Left ventricle myocardium superior (tissue), 1 donor: Measurements from ENCODE around the gene CCDC34. TPM values are rescaled to one million over a fixed set of nuclear protein-coding genes. Genes with fewer than 3 reads are reported as not detected.

Experiments
- ATAC-seq: fragments of 200-7000 bp; cut with Tn5 transposase; one replicate; pipeline ENCODE4 v1.9.1; 2020; ENCODE audit warnings: mild to moderate bottlenecking, moderate library complexity
- DNase-seq: peaks from one replicate; pipeline ENCODE4 v3.0.0-alpha.2; 2020
- intact Hi-C: fragments of 100-400 bp; cut with micrococcal nuclease; formaldehyde crosslinking; loops from one replicate; pipeline ENCODE4 v1.11.0; 2022
- total RNA-seq: library from RNA; stranded (reverse); fragmentation: NEBNext Ultra II Directional; extraction: Animal tissue kit (Norgen Biotek cat#: 25700); gene quantifications from one replicate; pipeline ENCODE4 v1.2.1, GENCODE V29; 2021
- donor health status: DM: no; HTN: yes; CAD: no; lungs with severe emphysema.

Gene CCDC34
- total RNA-seq, 1 donor from 2014 or later = 9.8 TPM

DNA sequence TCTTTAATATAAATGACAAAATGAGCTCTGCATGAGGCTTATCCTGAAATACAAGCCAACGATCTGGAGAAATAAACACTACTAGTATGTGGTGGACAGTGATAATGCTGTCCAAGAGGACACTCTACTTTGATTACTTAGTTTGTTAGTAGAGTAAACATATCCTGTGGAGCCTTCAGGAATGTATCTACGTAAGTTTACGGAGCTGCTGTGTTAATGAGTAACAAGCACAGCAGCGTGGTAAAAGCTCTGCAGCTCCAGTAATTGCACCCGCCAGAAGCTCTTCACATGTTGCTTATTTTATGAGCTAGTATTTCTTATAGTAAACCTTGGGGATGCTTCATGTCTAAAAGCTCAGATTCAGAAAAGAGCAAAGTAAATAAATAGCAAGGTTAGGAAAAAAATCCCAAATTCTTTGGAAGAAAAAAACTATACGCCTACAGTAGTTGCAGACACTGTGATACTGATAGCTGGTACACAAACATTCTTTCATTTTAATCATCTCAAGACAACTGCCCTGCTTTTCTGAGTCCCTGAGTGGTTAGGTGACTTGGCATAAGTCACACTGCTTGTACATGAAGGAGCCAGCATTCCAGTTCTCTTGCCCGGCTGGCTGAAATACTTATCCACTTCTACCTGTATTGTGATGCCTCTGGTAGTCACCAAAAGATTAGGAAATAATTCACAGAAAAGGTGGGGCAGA lies 32.7 kb upstream of the CCDC34 start:
- intact Hi-C loops = no loop called here
- DNase-seq = no peak
- peak; percentile 39 for ATAC-seq

DNA sequence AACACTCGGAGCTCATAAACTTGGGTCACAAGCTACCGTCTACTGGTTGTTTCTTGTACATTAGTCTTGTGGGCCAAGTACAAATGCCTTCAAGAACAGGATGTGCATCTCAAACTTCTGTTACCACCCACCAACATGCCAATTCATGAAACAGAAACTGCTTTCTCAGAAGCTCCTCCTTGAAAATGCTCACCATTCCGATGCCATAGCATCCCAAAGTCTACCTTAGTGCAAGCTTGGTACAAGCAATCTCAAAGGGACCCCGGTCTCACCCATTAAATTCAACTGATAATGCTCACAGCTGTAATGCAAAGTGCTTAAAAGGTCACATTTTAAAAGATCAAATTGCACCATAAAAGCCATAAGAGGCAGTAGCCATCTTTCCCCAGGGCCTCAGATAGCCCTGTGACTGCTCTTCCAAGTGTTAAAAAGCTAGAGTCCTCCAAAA lies 31.8 kb upstream of the CCDC34 start:
- intact Hi-C loops = no loop called here
- ATAC-seq = no peak
- no peak for DNase-seq

DNA sequence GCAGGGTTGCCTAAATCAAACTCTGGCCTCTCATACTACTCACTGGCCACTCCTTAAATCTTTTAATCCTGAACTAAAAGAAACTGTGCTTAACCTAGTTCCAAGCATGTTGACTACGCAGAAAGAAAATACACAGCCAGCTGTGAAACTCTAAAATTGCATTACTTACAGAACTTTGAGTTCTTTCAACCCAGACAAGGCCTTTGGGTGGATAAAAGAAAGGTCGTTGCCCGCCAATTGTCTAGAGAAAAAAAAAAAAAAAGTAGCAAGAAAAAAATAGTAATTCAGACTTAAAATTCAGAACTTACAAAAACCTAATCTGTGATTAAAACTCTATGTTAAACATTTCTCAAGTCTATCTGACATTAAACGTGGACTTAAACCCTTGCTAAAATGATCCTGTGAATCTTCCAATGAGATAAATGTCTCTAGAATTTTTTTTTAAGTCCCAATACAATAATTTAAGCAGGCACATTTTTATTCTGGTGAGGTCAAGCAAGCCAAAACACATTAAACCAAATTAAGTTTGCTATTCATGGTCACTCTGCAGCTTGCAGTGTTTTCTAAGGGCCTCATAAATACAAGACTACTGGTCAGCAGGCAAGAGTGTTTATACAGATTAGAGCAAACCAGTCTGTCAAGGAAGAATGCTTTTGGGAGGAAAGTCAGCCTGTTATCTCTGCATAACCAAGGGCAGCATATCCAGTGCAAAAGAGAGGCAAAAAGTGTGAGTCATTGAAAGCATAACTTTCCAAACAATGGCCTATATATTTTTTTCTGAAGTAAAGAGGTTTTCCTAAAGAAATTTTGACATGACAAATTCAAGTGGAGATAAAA lies 29.5 kb upstream of the CCDC34 start:
- no peak for DNase-seq
- intact Hi-C loops = no loop called here
- ATAC-seq = peak; percentile 74

DNA sequence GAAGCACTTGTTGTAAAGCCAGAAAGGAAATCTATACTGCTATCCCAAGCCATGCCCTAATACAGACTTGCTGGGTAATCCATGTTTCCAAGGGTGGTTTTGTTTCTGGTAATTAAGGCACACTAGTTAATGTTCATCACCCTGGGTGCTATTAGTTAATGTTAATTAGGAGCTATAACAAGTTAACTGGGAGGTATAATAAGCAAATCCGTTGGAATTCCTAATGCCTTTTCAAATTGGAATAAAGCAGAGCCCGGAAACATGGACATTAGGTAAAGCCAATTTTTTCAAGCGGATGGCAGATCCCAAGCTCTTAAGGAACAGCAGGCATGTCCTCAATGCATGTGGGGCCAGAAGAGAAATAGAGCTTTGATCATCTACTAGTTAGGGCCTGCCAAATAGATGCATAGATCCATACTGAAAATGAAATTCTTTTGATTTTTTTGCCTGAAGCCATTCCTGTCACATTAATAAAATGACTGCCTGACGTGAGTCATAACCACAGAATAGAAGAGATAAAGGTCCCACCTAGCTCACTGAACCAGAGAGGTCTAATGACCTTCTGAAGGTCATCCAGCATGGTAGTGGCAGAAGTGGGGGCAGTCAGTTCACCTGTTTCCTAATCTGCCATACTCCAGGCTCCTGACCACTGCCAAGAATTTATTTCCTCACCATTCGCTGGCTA lies 28.5 kb upstream of the CCDC34 start:
- ATAC-seq = peak; percentile 26
- DNase-seq = no peak

DNA sequence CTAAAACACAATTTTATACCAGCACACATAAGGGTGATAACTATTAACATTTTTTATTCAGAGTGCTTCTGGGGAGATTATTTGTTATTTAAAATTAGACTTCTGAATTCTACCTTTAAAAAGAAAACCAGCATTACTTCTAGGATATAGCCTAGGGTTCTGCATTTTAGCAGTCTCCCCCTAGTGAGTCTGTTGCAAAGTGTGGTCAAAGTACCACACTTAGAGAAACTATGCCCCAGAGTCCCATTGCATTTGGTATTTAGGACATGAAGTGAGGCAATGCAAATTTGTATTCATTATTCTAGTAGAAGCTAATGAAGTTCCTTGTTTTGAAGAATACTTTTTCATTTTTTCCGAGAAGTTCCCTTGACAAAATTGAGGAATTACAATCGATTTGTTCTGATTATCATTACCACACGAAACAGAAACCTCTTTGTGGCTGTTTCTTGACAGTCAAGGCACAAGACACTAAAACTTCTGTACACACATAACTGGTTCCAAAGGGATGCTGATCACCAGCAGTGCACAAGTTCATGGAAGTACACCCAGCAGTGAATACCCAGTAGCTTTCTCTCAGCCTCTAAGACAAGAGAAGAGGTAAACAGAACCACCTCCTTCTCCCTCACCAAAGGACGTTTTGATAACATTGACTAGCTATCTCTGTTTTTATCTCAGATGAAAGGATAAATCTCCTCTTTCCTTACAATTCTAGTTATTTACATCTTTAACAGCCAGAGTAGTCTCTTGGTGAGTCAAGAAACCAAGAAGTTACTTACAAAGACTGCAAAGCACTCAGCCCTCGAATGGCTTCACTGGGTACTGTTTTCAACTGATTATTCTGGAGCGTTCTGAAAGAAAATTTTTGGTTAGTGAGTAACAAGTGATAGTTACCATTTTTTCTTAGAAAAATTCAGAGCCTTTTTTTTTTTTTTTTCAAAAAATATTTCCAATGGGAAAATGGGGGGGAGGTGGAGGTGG lies 27.6 kb upstream of the CCDC34 start:
- ATAC-seq = no peak
- intact Hi-C loops = no loop called here

More for the DNA sequence above, 28.5 kb upstream of the CCDC34 start:
- intact Hi-C loops = no loop called here

DNA sequence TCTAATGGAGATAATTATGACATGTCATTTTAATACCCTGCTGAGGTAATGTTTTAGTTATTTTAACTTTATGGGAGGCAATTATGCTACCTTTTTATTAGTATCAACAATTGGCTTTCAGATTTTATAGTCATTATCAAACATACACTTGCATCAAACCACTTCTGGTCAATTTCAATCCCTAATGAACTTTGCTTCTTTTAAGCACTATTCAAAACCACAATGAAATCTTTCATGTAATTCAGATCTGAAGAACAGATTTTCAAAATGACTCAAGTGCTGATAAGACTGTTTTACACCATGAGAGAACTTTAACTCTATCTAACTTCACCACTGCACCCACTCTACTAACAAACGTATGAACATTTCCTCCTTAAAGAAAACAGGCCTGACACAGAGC lies 25.9 kb upstream of the CCDC34 start:
- DNase-seq (no peak), ATAC-seq (no peak)
- intact Hi-C loops = no loop called here

More for the DNA sequence above, 27.6 kb upstream of the CCDC34 start:
- DNase-seq = no peak

DNA sequence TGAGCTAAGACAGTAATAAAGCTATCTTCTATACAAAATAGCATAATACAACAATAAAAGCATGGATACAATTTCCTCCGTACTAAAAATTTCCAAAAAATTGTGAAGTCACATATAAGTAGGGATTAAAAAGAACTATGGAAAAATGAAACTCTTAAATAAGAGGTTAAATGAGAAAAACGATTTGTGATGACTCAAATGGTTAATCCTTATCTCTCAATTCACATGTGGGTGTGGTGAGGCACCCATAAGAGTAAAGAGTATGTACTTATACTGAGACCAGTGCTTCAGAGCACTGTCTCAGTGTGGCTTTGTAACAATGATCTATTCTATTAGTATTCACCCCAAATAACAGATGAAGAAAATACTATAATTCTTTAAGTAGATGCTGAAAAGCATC lies 25.0 kb upstream of the CCDC34 start:
- DNase-seq (no peak), ATAC-seq (no peak)
- intact Hi-C loops = no loop called here

DNA sequence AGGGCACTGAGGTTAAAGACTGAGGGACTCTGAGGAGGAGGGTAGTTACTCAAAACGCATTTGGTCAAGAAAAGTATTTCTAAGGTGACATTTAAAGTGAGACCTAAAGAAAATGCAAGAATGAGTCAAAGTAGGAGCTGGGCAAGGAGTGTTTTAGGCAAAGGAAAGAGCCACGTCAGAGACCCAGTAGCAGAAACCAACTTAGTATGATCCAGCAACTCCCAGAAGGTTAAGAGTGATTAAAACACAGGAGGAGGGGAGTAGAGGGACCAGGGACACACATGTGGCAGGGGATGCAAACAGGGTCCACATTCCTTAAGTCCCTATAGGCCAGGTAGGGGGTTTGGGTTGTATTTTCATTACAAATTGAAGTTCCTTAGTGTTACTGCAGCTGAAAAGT lies 24.3 kb upstream of the CCDC34 start:
- no peak for DNase-seq

DNA sequence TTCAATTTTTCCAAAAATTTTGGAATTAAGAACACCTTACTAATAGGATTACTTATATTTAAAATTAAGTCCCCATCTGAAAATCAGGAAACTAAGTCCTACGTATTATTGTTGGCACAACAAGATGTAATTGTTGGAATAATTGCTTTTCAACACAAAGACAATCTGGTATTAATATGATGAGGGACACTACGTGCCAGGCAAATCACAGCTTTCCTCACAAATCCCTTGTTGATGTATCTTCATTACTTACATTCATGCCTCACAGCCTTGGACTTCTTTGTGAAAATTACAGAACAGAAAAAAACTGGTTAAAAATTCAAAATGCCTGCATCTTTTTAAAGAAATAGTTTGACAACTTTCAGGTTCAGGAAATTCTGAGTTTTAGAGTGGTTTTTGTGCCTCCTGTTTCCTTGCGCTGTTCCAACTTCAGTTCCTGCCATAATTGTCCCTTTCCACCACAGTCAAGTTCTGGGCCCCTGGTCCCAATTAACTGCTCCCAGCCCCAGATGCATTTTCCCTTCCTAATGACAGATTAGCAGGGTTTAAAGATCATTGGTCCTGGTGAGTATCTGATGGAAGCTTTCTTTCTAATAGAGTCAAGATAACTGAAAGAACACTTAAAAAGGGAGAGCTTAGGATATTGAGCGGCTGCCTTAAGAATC lies 23.3 kb upstream of the CCDC34 start:
- intact Hi-C loops = no loop called here
- no peak for DNase-seq

More for the DNA sequence above, 24.3 kb upstream of the CCDC34 start:
- intact Hi-C loops = no loop called here
- no peak for ATAC-seq

DNA sequence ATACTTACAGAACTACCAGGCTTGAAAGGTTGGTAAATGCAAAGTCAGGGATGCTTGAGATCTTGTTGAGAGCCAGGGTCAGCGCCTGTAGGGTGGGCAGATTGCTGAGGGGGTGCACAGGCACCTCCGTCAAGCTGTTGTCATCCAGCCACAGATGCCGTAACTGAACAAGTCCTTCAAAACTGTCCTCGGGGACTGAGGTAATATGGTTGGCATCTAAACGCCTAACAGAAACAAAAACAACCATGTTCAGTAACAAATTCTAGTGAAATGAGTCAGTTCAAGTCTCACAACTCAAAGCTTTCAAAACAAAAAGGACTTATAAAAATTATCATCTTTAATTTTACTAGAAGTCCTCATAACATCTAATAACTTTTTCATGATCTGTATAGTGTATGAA lies 22.2 kb upstream of the CCDC34 start:
- ATAC-seq = peak; percentile 63
- DNase-seq = no peak
- intact Hi-C loops = no loop called here

More for the DNA sequence above, 23.3 kb upstream of the CCDC34 start:
- ATAC-seq = no peak

DNA sequence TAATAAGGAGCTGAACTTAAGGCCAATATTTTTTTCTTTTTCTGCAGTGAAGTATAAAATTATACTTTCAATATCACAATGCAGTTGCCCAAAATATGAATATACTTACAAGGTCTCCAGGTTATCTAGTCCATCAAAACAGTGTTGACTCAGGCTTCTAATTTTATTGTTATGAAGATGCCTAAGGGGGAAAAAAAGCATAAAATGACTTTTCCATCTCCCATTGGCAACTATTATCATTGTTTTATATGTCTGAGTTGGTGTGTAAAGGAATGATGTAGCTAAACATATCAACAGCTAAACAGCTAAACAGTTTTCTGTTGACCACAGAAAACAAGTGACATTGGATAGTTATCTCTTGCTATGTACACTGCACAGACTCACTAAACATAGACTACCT lies 21.2 kb upstream of the CCDC34 start:
- intact Hi-C loops = no loop called here
- DNase-seq (no peak), ATAC-seq (no peak)

DNA sequence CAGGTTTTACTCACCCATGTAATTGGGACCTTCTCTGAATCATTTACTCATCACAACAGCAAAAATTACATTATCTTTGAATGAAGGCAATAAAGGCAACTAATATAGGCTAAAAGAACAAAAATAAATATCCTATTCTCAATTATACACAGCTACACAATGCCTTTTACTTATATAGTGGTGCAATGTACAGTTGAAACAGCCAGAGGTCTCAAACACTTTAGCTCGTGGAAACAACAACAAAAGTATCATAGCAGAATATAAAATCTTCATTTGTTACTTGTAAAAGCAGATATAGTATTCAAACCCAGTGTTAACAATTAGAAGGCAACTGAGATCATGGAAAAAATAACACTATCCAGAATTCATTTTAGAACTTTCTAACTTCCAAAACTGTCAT lies 20.6 kb upstream of the CCDC34 start:
- no peak for ATAC-seq
- intact Hi-C loops = no loop called here

DNA sequence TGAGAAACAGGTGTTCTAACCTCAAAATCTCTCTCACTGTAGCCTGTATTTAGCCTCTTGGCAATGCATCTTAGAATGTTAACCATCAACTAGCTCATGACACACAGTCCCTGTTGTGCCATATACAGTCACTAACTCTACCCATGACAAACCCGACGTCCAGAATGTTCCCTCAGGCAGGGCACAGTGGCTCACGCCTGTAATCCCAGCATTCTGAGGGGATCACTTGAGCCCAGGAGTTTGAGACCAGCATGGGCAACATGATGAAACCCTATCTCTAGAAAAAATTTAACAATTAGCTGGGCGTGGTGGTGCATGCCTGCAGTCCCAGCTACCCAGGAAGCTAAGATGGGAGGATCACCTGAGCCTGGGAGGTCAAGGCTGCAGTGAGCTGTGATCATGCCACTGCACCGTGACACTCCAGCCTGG lies 18.2 kb upstream of the CCDC34 start:
- ATAC-seq (no peak), DNase-seq (no peak)
- intact Hi-C loops = no loop called here

More for the DNA sequence above, 20.6 kb upstream of the CCDC34 start:
- no peak for DNase-seq

DNA sequence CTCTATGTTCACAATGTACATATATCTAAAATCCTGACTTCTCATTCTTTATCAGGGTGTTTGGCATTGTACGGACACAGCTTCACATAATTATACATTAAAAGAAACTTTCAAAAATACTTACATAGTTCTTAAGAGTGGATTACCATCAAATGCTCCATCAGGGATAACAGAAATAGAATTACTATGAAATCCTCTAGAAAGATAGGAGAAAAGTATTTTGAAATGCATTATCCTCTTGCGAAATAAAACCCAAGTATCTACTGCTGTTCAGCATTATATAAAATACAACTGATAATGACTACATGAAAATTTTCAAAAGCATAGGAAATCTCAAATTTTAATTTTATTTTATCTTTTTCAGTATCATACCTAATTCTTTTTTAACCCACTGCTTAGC lies 17.8 kb upstream of the CCDC34 start:
- intact Hi-C loops = no loop called here
- ATAC-seq = no peak
- DNase-seq = no peak

DNA sequence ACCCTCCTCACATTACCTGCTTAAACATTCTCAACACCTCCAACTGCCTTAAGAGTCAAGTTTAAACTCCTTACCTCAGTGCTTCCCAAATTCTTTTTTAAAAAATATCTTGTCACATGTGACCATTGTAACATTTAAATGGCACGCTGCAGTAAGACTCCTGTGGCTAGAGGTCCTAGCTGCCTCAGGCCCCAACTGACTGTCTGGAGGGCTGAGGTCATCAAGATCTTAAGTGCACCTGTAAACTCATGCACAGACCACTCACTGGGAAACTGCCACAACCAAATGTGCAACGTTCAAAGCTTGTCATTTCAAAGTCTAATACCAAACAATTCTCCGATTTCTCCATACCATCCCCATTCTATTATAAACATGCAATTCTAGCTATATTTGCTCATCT lies 16.4 kb upstream of the CCDC34 start:
- ATAC-seq = no peak
- intact Hi-C loops = loop anchor here (10.0 kb wide), 1 partner anchor 85 kb away; no protein-coding TSS in a partner anchor
- no peak for DNase-seq

DNA sequence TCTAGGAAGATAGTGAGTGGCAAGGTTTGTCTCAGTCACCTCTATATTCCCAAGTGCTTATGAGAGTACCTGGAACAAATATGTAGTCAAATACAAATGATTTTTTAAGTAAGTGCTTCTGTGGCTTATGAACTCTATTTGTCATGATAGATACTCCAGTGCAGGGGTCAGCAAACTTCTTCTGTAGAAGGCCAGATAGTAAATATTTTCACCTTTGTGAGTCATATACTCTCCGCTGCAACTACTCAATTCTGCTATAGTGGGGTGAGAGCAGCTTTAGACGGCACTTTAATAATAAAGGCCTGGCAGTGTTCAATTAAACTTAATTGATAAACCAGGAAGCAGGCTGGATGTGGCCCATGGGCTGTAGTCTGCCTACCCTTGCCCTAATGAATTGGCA lies 12.4 kb upstream of the CCDC34 start:
- intact Hi-C loops = loop anchor here (10.0 kb wide), 1 partner anchor 89 kb away; no protein-coding TSS in a partner anchor
- DNase-seq (no peak), ATAC-seq (no peak)

DNA sequence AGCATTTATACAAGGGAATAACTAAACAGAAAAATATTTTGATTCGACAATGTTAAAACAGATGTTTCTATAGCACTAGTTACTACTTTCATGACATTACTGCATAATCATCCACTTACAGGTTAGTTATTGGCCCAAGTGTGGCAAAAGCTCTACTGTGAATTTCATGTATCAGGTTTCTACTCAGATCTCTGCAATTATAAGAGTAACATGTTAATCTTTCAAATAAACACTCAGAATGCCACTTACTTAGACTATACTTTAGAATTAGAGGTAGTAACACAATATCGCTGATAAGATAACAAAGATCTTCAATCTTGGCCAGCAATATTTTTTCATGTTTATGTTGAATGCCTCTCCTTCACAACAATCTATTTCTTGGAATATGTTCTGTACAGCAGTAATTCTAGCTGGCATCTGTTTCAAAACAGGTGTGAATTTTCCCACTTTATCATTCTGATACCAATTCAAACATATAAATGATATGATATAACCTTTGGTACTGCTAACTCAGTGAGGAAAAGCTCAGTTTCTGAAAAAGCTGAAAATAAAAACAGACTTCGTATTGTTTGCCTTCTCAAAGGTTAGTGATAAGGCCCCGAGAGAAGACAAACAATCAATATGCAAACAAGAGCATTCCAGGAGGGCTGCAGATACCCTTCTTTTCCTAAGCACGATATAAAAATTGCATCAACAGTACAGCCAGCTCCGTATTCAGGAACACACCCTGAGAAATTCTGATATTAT lies 11.0 kb upstream of the CCDC34 start:
- ATAC-seq (no peak), DNase-seq (no peak)
- intact Hi-C loops = loop anchor here (10.0 kb wide), 1 partner anchor 91 kb away; no protein-coding TSS in a partner anchor
